ENCODE measurements around the gene RHOB. TPM values are rescaled to one million over a fixed set of nuclear protein-coding genes. Genes with fewer than 3 reads are reported as not detected.

RHOB gene
- total and polyA plus RNA-seq, 2 of the 13 experiments (the other 11 are each of a cell fraction or from before 2014, with no cell fraction given), result 192 to 268 TPM

DNA sequence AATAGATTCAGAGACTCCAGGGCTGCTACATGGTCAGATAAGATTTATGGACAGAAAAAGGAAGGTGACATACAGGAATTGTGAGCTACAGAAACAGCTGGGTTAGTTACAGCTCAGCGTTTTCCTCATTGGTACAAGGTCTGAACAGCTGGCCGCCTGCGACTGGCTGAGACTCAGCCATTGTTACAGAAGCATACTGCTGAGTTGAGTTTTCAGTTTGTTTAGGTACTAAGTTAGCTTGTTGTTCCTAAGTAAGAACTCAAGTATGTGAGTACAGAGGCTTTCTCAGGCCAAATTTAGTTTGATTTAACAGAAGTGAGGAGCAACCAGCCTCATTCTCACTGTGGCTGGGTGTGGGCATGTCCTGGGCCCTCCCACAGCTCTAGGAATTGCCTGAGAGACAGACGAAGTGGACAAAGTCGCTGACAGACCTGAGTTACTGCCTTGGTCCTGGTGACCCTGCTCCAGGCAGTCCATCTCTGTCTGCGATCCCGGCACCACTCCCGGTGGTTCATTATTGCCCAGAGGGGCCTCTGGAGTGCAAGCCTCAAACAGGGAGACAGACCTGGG, 27.8 kb upstream of the RHOB start (continued):
- TF ChIP-seq, protein P1, sequence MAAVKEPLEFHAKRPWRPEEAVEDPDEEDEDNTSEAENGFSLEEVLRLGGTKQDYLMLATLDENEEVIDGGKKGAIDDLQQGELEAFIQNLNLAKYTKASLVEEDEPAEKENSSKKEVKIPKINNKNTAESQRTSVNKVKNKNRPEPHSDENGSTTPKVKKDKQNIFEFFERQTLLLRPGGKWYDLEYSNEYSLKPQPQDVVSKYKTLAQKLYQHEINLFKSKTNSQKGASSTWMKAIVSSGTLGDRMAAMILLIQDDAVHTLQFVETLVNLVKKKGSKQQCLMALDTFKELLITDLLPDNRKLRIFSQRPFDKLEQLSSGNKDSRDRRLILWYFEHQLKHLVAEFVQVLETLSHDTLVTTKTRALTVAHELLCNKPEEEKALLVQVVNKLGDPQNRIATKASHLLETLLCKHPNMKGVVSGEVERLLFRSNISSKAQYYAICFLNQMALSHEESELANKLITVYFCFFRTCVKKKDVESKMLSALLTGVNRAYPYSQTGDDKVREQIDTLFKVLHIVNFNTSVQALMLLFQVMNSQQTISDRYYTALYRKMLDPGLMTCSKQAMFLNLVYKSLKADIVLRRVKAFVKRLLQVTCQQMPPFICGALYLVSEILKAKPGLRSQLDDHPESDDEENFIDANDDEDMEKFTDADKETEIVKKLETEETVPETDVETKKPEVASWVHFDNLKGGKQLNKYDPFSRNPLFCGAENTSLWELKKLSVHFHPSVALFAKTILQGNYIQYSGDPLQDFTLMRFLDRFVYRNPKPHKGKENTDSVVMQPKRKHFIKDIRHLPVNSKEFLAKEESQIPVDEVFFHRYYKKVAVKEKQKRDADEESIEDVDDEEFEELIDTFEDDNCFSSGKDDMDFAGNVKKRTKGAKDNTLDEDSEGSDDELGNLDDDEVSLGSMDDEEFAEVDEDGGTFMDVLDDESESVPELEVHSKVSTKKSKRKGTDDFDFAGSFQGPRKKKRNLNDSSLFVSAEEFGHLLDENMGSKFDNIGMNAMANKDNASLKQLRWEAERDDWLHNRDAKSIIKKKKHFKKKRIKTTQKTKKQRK (IDR thresholded peaks at IDR 0.05; ENCODE audit: low read length), result no peak
- TF ChIP-seq KDM6A (CRISPR knock-in tag; IDR thresholded peaks at IDR 0.05; ENCODE audit: low read depth), result no peak
- TF ChIP-seq SP1 (IDR thresholded peaks at IDR 0.05), result no peak
- peak; percentile 21; the same call in 1 of the 2 replicates for TF ChIP-seq SP1 (CRISPR knock-in tag; IDR thresholded peaks at IDR 0.05)
- TF ChIP-seq CHCHD3 (CRISPR knock-in tag; IDR thresholded peaks at IDR 0.05), result no peak
- TF ChIP-seq SMYD3 (CRISPR knock-in tag; IDR thresholded peaks at IDR 0.05), result no peak
- TF ChIP-seq ZNF160 (CRISPR knock-in tag; IDR thresholded peaks at IDR 0.05), result no peak
- no peak for TF ChIP-seq ZNF678 (CRISPR knock-in tag; IDR thresholded peaks at IDR 0.05)
- peak; percentile 73 to 82 for TF ChIP-seq MAFK (conservative IDR thresholded peaks at IDR 0.05 in 1 of 2, IDR thresholded peaks at IDR 0.05 in 1 of 2; ENCODE audit: low read length in 2 of 2)
- no peak for TF ChIP-seq GTF2F1 (IDR thresholded peaks at IDR 0.05; ENCODE audit: low read length)
- TF ChIP-seq ZNF3 (CRISPR knock-in tag; IDR thresholded peaks at IDR 0.05), result no peak
- no peak for TF ChIP-seq RFX5 (IDR thresholded peaks at IDR 0.05; ENCODE audit: low read depth, low read length)
- TF ChIP-seq, protein P2, sequence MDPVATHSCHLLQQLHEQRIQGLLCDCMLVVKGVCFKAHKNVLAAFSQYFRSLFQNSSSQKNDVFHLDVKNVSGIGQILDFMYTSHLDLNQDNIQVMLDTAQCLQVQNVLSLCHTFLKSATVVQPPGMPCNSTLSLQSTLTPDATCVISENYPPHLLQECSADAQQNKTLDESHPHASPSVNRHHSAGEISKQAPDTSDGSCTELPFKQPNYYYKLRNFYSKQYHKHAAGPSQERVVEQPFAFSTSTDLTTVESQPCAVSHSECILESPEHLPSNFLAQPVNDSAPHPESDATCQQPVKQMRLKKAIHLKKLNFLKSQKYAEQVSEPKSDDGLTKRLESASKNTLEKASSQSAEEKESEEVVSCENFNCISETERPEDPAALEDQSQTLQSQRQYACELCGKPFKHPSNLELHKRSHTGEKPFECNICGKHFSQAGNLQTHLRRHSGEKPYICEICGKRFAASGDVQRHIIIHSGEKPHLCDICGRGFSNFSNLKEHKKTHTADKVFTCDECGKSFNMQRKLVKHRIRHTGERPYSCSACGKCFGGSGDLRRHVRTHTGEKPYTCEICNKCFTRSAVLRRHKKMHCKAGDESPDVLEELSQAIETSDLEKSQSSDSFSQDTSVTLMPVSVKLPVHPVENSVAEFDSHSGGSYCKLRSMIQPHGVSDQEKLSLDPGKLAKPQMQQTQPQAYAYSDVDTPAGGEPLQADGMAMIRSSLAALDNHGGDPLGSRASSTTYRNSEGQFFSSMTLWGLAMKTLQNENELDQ (CRISPR knock-in tag; IDR thresholded peaks at IDR 0.05; ENCODE audit: borderline replicate concordance), result no peak
- TF ChIP-seq NR2F2 (IDR thresholded peaks at IDR 0.05; ENCODE audit: borderline replicate concordance, low read depth), result no peak
- no peak for TF ChIP-seq ZC3H4 (CRISPR knock-in tag; IDR thresholded peaks at IDR 0.05; ENCODE audit: borderline replicate concordance)
- TF ChIP-seq CREM (IDR thresholded peaks at IDR 0.05), result no peak
- no peak for TF ChIP-seq CREM (CRISPR knock-in tag; IDR thresholded peaks at IDR 0.05)
- TF ChIP-seq, protein P3, sequence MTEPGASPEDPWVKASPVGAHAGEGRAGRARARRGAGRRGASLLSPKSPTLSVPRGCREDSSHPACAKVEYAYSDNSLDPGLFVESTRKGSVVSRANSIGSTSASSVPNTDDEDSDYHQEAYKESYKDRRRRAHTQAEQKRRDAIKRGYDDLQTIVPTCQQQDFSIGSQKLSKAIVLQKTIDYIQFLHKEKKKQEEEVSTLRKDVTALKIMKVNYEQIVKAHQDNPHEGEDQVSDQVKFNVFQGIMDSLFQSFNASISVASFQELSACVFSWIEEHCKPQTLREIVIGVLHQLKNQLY (CRISPR knock-in tag; IDR thresholded peaks at IDR 0.05), result no peak
- TF ChIP-seq HDAC2 (CRISPR knock-in tag; IDR thresholded peaks at IDR 0.05), result peak; percentile 65; the same call in 1 of the 2 replicates
- no peak for TF ChIP-seq HES4 (CRISPR knock-in tag; IDR thresholded peaks at IDR 0.05; ENCODE audit: borderline replicate concordance)
- TF ChIP-seq TBX3 (IDR thresholded peaks at IDR 0.05; ENCODE audit: borderline replicate concordance), result no peak
- TF ChIP-seq THYN1 (CRISPR knock-in tag; IDR thresholded peaks at IDR 0.05; ENCODE audit: borderline replicate concordance, low read depth), result no peak
- TF ChIP-seq ZSCAN20 (CRISPR knock-in tag; IDR thresholded peaks at IDR 0.05; ENCODE audit: borderline replicate concordance), result no peak
- TF ChIP-seq RAD51 (IDR thresholded peaks at IDR 0.05; ENCODE audit: borderline replicate concordance), result no peak
- TF ChIP-seq RORA (CRISPR knock-in tag; IDR thresholded peaks at IDR 0.05), result no peak
